Uterus (tissue), 2 donors: ENCODE data around the gene SRGAP1.
"Not testable (repeated sequence)": the region's sequence is repeated elsewhere in the genome, so short reads cannot be mapped to it uniquely, and the experiment has no call there.

Source experiments
- CTCF ChIP-seq, 4 experiments: fragments of 200-600 bp in 2 of 4; fragments of 450-650 bp in 2 of 4; sonication (generic) in 2 of 4; IDR thresholded peaks; one replicate each; pipeline ENCODE4 v1.5.1; 2016 to 2019; ENCODE audit warnings: antibody characterized with exemption in 4 of 4, mild to moderate bottlenecking in 2 of 4, moderate library complexity in 1 of 4
- POLR2A ChIP-seq, 2 donors: fragments of 450-650 bp; IDR thresholded peaks; one replicate each; pipeline ENCODE4 v1.6.1; 2016; ENCODE audit warnings: antibody characterized with exemption in 2 of 2, mild to moderate bottlenecking in 1 of 2, moderate library complexity in 1 of 2

DNA sequence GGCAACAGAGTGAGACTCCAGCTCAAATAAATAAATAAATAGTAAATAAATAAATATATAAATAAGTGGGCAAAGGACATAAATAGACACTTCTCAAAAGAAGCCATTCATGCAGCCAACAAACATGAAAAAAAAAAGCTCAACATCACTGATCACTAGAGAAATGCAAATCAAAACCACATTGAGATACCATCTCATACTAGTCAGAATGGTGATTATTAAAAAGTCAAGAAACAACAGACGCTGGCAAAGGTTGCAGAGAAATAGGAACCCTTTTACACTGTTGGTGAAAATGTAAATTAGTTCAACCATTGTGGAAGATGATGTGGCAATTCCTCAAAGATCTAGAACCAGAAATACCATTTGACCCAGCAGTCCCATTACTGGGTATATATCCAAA lies 322.5 kb downstream of the SRGAP1 start:
- TF ChIP-seq CTCF, POLR2A (IDR thresholded peaks at IDR 0.05): not testable (repeated sequence)
